RKO (cell line): Measurements from ENCODE around the gene PRR15.
A peak's percentile ranks its signal among the peaks of the same experiment; 100 is the strongest.
"Not testable (repeated sequence)": the region's sequence is repeated elsewhere in the genome, so short reads cannot be mapped to it uniquely, and the experiment has no call there.

Experiments
- DNase-seq: peaks from one replicate; pipeline ENCODE4 v3.0.0-alpha.2; 2016; ENCODE audit warnings: low spot score

PRR15 gene, protein sequence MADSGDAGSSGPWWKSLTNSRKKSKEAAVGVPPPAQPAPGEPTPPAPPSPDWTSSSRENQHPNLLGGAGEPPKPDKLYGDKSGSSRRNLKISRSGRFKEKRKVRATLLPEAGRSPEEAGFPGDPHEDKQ

DNA sequence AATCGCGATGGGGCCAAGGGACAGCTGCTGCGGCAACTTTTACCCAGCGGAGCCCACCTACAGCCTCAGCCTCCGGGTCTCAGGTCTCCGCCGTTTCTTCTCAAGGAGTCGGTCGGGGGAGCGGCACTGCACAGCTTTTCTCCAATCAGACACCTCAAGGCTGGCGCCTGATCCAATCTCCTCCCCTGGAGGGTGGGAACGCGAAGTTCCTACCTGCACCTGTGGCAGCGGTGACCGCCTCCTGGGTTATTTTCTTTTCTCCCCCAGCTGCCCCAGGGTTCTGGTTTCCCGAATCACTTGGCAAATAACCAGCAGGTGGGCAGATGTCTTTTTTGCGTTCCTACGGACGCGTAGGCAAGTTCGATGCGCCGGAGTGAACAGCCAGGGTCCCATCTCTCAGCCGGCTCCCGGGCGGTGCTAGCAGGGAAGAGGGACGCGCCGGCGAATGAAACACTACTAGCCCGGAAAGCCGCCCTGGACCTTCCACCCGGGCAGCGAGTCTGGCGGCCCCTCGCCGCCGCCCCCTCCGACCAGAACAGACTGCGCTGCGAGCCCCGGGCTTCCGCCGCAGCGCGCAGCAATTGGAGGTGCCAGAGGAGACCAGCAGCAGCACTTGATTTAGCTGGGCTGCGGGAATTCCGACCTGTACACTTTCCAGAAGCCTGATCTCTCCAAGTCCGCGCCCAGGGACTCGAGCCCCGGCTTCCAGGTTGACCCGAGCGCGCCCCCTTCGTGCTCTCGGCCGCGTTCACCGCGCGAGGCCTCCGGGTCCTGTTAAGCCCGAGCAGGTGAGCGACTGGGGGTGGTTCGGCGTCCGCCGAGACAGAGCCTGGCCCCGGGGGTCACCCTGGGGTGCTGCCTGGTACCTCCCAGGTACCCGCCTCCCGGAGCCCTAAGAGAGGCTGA lies at the start of gene PRR15:
Gene PRR15 (plus strand): TSS at position 246 of the 906 bp plus-strand sequence. CDS start 2,495 bp downstream, outside the sequence.
- peak; percentile 48 for DNase-seq

DNA sequence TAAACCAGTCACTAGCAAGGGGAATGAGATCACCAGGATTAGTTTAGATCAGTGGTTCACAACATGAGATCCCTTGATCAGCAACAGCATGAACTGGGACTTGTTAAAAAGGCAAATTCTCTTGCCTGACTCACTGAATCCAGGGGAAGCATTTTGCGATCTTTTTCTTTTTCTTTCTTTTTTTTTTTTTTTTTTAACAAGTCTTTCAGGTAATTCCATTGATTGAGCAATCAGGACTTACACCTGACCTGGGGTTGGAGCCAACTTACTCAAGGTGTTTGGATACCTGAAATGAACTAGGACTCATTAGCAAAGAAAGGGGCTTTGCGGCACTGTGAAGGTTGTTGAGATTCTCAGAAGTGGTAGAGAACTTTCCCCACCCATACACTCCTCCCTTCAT lies 47.1 kb upstream of the PRR15 start:
- DNase-seq: no peak

DNA sequence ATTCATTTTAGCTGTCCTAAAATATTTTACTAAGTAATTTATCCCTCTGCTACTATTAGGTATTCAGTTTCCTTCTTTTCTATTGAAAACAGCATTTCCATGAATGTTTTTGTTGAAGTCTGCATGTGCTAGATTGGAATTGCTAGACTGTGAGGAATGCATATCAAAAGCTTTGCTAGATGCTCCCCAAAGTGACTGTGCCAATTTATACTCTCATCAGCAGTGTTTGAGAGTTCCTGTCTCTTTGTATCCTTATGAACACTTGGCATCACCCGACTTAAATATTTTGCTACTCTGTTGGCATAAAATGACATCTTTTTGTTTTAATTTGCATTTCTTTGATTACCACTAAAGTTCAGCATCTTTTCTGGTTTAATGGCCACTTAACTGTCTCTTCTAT lies 45.0 kb upstream of the PRR15 start:
- DNase-seq: no peak

DNA sequence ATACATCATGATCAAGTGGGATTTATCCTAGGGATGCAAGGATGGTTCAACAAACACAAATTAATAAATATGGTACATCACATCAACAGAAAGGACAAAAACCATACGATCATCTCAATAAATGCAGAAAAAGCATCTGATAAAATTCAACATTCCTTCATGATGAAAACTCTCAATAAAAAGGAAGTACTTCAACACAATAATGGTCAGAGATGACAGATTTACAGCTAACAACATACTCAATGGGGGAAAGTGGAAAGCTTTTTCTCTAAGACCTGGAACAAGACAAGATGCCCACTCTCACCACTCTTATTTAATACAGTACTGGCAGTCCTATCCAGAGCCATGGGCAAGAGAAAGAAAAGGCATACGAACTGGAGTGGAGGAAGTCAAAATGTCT lies 39.9 kb upstream of the PRR15 start:
- no peak for DNase-seq

DNA sequence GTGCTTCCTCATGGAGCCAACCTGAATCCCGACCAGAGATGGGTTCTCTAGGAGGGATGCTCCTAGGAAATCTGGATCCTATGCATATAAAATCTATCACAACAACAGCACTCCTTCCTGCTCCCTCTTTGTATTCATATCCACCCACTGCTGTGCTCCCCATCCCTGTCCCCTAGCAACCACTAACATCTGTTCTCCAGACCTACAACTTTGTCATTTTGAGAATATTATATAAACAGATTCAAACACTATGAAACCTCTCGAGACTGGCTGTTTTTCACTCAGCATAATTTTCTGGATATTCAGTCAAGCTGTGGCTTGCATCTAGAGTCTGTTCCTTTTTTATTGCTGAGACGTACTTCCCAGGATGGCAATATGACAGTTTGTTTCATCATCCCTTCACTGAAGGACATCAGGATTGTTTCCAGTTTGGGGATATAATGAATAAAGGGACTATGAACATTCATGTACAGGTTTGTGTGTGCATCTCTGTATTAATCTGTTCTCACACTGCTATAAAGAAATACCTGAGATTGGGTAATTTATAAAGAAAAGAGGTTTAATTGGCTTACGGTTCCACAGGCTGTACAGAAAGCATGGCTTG lies 36.0 kb upstream of the PRR15 start:
- DNase-seq: no peak

DNA sequence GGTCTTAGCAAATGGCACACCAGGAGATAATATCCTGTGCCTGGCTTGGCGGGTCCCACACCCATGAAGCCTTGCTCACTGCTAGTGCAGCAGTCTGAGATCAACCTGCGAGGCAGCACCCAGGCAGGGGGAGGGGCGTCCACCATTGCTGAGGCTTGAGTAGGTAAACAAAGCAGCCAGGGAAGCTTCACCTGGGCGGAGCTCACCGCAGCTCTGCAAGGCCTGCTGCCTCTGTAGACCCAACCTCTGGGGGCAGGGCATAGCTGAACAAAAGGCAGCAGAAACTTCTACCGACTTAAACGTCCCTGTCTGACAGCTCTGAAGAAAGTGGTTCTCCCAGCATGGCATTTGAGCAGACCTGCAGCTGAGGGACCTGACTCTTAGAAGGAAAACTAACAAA lies 35.1 kb upstream of the PRR15 start:
- DNase-seq: not testable (repeated sequence)

DNA sequence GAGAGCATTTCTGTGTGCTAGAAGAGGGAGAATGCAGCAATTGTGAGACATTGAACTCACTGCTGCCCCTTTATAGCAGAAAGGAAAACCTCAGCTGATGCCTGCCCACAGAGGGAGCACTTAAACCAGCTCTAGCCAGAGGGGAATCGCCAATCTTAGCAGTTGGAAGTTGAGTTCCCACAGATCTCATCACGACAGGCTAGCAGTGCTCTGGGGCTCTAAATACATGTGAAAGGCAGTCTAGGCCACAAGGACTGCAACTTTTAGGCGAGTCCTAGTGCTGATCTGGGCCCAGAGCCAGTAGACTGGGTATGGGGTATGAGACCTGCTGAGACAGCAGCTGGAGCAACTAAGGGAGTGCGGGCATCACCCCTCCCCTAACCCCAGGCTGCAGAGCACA lies 25.2 kb upstream of the PRR15 start:
- DNase-seq: no peak

DNA sequence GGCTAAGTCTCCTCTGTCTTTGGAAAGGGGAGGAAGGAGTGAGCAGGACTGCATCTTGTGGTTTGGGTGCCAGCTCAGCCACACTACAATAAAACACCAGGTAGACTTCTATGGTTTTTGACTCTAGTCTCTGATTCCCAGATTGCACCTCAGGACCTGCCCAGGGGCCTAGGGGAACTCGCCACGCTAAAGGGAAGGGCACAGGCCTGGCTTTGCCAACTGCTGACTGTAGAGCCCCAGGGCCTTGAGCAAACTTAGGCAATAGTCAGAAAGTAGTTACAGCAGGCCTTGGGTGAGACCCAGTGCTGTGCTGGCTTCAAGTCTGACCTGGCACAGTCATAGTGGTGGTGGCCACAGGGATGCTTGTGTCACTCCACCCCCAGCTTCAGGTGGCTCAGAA lies 24.2 kb upstream of the PRR15 start:
- no peak for DNase-seq

DNA sequence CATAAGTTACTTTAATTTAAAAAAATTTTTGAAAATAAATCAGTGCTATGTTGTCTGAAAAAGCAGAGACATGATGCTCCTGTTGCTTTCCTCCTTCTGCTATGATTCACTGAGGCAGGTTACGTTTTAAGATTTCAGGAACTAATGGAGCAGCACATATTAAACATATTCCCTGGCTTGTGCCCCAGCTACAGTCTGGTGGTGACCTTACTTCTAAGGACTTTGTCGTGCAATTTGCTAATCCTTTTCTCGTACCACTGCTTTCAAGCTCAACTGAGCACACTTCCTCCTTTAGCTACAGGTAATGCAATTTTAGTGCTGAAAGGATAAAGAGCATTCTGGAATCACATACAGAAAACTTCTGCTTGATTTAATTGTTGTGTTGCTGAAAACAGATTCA lies 16.2 kb upstream of the PRR15 start:
- no peak for DNase-seq

DNA sequence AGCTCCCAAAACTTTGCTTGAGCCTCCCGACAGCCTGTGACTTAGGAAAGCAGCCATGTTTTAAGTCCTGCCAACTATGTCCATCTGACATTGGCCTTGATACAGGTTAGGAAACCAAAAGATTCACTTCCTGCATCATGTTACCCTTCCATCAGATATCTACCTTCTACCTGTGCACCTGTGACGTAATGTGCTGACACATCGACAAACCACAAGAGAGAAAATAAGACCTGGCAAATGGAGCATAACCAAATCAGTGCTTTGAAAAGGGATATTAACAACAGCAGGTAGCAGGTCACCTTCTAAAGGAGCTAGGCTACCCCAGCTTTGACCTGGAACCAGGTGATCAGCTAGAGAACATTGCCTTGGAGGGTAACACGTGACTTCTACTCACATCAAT lies 14.8 kb upstream of the PRR15 start:
- no peak for DNase-seq

DNA sequence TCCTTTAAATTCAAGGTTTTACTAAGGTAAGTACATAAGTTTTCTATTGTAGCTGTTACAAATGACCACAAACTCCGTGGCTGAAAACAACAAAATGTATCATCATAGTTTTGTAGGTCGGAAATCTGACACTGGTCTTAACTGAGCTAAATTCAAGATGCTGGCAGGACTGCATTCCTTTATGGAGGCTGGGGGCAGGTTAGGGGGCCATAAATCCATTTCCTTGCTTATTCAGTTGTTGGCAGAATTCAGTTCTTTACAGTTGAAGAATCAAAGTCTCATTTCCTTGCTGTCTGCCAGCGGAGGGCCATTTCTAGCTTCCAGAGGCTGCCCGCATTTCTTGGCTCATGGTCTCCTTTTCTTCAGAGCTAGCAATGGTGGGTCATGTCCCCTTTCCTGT lies 11.2 kb upstream of the PRR15 start:
- DNase-seq: no peak

DNA sequence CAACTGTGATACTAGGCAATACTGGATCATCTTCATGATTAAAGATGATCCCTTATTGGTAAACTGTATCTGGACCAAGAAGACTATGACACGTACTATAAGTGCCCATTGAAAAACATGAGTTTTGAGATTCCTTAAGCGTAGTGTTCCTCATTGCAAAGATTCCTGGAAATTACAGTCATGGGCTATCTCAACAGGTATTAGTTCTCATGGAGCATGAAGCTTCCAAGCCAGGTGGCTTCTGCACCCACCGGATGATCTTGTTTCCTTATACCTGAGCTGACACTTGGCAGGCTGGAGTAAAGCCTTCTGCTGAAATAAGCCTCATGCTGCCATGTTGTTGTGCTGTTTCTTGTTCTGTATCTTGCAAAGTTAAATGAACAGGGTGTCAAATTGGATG lies 8.6 kb upstream of the PRR15 start:
- no peak for DNase-seq

DNA sequence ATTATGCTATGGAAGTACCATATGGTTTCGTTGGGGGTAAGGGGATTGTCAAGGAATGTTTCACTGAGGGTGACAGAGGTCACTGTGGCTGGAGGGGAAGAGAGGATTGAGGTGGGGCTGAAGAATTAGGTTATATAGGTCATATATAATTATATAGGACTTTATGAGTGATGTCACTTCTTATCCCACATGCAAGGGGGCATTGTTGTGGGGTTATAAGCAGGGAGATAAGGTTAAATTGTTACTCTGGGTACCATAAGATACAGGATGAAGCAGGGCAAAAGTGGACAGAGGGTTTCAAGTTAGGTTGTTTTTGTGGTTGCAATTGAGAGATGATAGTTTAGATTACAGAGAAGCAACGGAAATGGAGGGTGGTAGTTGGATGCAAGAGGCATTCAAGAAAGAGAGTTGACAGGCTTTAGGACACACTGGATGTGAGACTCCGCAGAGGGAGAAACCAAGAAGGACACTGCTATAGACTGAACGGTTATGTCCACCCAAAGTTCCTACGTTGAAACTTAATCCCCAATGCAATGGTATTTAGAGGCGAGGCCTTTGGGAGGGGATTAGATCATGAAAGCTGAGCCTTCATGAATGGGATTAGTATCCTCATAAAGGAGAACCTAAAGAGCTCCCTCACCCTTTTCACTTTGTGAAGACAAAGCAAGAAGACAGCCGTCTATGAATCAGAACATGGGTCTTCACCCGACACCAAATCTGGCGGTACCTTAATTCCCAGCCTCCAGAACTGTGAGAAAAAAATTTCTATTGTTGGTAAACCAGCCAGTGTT lies 7.0 kb upstream of the PRR15 start:
- no peak for DNase-seq

DNA sequence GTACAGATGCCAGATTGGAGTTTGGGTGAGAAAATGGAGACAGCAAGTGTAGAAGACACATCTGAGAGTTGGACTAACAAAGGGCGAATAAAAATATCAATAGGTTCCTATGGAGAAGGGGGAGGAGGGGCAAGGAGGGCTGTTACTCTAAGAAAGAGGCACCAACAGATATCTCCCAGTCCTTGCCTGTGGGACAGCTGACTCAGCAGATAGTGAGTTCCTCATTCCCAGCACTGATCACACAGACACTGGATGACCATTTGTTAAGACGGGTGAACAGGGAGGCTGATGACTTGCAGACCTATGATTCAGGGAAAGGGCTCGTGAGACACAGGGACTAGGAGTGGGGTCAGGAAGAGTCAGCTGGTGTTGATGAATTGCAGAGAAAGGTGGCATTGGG lies 5.7 kb upstream of the PRR15 start:
- DNase-seq: peak; percentile 59

DNA sequence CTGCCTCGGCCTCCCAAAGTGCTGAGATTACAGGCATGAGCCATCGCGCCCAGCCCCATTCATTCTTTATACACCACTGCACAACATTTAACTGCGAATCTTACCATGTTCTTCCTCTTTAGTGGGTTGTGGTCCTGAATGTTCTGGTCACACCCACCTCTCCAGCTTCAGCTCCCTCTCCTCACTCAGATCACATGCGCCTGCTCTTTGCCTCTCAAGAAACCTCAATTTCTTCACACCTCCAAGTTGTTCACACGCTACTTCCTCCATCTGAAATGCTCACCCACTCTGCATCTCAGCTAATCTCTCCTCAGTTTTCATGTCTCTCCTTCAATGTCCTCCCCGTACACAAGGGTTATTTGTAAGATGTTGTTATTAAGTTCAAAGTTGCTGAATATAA lies 2.4 kb upstream of the PRR15 start:
- DNase-seq: no peak

DNA sequence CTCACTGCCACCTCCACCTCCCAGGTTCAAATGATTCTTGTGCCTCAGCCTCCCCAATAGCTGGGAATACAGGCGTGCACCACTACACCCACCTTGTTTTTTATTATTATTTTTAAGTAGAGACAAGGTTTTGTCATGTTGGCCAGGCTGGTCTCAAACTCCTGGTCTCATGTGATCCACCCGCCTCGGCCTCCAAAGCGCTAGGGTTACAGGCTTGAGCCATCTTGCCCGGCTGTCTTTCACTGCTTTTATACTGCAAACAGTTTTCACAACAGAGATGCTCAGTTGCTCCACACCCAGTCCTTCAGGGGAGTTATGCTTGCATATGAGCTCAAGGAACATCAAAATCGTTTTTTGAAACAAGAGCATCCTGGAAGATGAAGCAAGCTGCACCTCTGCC lies 1.3 kb upstream of the PRR15 start:
- no peak for DNase-seq

DNA sequence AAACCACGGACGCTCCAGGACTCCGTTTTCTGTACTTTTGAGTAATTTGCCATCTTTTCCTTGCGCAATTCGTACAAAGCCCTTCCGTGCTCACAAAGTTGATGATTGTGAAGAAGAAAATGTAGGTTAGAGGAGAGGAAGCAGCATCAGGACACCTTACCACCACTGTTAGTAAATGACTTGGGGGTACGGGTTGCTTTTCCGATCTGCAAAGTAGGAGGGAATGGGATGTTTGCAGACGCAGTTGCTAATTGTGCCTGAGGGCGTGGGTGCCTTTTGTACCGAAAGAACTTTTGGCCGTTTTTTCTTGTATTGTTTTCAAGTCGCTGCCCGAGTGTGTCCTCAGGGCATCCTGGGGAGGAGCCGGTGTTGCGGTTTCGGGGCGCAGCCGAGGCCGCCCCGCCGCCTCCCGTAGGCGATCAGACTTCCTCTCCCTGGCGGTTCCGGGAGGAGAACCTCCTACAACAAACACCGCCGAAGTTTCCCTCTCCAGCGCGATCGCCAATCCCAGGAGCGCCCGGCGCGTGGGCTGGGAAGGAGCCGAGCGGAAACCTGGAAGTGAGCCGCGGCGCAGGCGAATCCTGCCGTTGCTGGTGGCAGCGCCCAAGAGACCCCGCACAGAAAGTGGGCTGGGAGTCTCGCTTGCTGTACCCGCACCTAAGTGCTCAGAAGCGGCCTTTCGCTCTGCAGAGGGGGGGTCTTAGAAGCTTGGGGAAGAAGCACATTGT lies 1.0 kb downstream of the PRR15 start:
- peak; percentile 65 for DNase-seq

DNA sequence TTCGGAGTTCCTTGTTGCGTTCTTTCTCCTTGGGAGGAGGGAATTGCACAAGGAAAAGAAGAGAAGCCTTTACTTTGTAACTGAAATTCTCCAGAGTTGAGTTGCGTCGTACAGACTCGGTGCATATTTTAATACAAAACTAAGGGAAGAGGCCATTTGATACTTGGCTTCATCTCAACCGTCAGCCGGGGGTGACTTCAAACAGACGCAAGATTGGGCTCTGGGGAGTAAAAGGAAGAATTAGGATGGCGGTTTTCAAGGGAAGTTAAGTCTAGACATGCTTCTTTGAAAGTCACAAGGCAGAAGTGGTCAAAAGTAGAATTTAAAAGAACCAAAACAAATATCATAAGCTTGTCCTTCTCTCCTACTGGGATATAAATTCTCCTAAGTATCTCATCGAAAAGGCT lies 1.6 kb downstream of the PRR15 start:
- no peak for DNase-seq

DNA sequence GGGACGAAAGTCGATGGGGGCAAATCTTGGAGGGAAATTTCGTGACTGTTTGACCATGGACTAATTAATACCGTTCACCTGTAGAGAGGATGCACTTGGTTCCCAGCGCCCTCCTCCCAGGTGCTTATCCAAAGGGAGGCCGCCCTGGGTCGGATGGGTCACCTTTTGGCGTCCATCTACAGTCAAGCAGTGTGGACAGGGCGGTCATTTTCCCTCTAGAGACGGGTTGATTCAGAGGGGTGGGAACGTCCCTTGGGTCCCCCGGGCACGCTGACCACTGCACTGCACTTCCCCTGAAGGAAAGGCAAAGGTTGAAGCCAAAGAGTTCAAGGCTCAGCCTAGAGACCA lies 2.0 kb downstream of the PRR15 start:
- no peak for DNase-seq

DNA sequence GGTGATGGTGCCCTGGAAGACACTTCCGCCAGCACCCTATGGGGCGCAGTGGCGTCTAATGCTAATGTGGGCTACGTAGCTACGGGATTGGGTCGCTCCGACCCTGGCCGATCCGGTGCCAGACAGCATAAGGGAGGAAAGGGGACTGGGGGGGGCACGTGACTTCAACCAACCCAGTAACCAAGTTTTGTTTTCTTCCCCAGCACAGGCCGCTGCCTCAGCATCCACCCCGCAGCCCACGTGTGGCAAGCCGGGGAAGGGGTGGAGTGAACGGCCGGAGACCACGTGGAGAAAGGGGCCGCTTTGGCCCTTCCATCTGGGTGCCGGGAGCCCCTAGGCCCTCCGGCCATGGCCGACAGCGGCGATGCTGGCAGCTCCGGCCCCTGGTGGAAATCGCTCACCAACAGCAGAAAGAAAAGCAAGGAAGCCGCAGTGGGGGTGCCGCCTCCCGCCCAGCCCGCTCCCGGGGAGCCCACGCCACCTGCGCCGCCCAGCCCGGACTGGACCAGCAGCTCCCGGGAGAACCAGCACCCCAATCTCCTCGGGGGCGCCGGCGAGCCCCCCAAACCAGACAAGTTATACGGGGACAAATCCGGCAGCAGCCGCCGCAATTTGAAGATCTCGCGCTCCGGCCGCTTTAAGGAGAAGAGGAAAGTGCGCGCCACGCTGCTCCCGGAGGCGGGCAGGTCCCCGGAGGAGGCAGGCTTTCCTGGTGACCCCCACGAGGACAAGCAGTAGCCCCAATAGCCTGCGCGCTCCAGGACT lies 2.5 kb downstream of the PRR15 start:
- no peak for DNase-seq

DNA sequence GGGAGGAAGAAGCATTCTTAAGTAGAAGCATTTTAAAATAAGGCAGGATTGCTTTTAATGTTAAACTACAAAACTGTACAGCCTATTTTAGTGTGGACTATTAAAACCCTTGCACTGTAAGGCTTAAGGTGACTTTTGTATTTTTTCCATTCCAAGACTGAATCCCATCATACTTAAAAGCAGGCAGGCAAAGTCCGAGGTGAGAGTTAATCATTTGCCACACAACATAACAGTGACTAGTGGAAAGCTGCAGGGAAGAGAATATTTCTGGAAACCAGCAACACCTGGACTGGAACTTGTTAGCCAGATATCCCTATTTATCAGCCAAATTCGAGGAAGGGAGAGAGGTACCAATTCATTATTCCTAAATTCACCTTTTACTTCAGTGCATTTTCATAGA lies 3.5 kb downstream of the PRR15 start:
- no peak for DNase-seq
